GM19043 (cell line): ENCODE data around the gene NCAM1.

ENCODE experiments used
- ATAC-seq: cut with Tn5 transposase; IDR thresholded peaks from one replicate; pipeline ENCODE4 v1.9.1; 2021; ENCODE audit warnings: low read depth; ENCODE audit not compliant: unreplicated experiment

NCAM1 gene

GRCh38 chr11:113270080-113270479 lies 308.9 kb downstream of the NCAM1 start:
- no peak for ATAC-seq

- ATAC-seq, result no peak
Measured at GRCh38 chr11:113271551-113272245, 310.5 kb downstream of the NCAM1 start.

- ATAC-seq, result no peak
Measured at GRCh38 chr11:113272281-113272680, 311.1 kb downstream of the NCAM1 start.

- ATAC-seq, result no peak
Measured at GRCh38 chr11:113272927-113273615, 311.9 kb downstream of the NCAM1 start.

GRCh38 chr11:113273720-113274119 lies 312.5 kb downstream of the NCAM1 start:
- no peak for ATAC-seq

GRCh38 chr11:113274713-113275582 lies 313.7 kb downstream of the NCAM1 start:
- no peak for ATAC-seq

- ATAC-seq, result no peak
Measured at GRCh38 chr11:113275602-113276001, 314.4 kb downstream of the NCAM1 start.

- ATAC-seq, result no peak
Measured at GRCh38 chr11:113276466-113276865, 315.2 kb downstream of the NCAM1 start.

GRCh38 chr11:113277907-113278306 lies 316.7 kb downstream of the NCAM1 start:
- ATAC-seq, result no peak

- no peak for ATAC-seq
Measured at GRCh38 chr11:113278481-113278880, 317.3 kb downstream of the NCAM1 start.

GRCh38 chr11:113278925-113279324 lies 317.7 kb downstream of the NCAM1 start:
- ATAC-seq, result no peak

- ATAC-seq, result no peak
Measured at GRCh38 chr11:113279591-113279990, 318.4 kb downstream of the NCAM1 start.

- no peak for ATAC-seq
Measured at GRCh38 chr11:113281052-113281725, 320.0 kb downstream of the NCAM1 start.

- ATAC-seq, result no peak
Measured at GRCh38 chr11:113282898-113283437, 321.7 kb downstream of the NCAM1 start.

- ATAC-seq, result no peak
Measured at GRCh38 chr11:113283881-113284280, 322.7 kb downstream of the NCAM1 start.

- ATAC-seq, result no peak
Measured at GRCh38 chr11:113286009-113286408, 324.8 kb downstream of the NCAM1 start.

- no peak for ATAC-seq
Measured at GRCh38 chr11:113286509-113287497, 325.6 kb downstream of the NCAM1 start.

- no peak for ATAC-seq
Measured at GRCh38 chr11:113287801-113288200, 326.6 kb downstream of the NCAM1 start.

- ATAC-seq, result no peak
Measured at GRCh38 chr11:113288286-113288863, 327.2 kb downstream of the NCAM1 start.
